SJSA1 (cell line): Measurements from ENCODE around the gene CAST. TPM values are rescaled to one million over a fixed set of nuclear protein-coding genes. Genes with fewer than 3 reads are reported as not detected.

ENCODE experiments used
- DNase-seq, 2 experiments: peaks; one replicate each; pipeline ENCODE4 v3.0.0-alpha.2; 2015 to 2020; ENCODE audit warnings: low spot score in 2 of 2, low read depth in 1 of 2
- H3K27ac ChIP-seq: fragments of 250-450 bp; sonication (Bioruptor Pico); 2 replicates; pipeline ENCODE4 v1.5.1; 2020; ENCODE audit warnings: mild to moderate bottlenecking, moderate library complexity
- H3K27me3 ChIP-seq: fragments of 250-450 bp; sonication (Bioruptor Pico); replicated peaks from 2 replicates; pipeline ENCODE4 v1.5.1; 2020; ENCODE audit warnings: mild to moderate bottlenecking, moderate library complexity
- H3K36me3 ChIP-seq: fragments of 250-450 bp; sonication (Bioruptor Pico); 2 replicates; pipeline ENCODE4 v1.5.1; 2020; ENCODE audit warnings: mild to moderate bottlenecking
- H3K4me1 ChIP-seq: fragments of 250-450 bp; sonication (Bioruptor Pico); replicated peaks from 2 replicates; pipeline ENCODE4 v1.6.1; 2021; ENCODE audit warnings: mild to moderate bottlenecking
- H3K4me3 ChIP-seq: fragments of 250-450 bp; sonication (Bioruptor Pico); 2 replicates; pipeline ENCODE4 v1.5.1; 2020; ENCODE audit warnings: mild to moderate bottlenecking
- H3K9me3 ChIP-seq: fragments of 250-450 bp; sonication (Bioruptor Pico); replicated peaks from 2 replicates; pipeline ENCODE4 v1.5.1; 2020; ENCODE audit warnings: mild to moderate bottlenecking
- total RNA-seq: library from RNA; depleted of rRNA; stranded (reverse); fragments of >200 nt; shearing (Covaris generic); gene quantifications from 2 replicates; pipeline ENCODE4 v1.2.3, GENCODE V29; 2014

The CAST gene
- total RNA-seq, 1 experiment from 2014 or later = 234 TPM

- no peak for DNase-seq
Observed at GRCh38 chr5:96716007-96716406, 53.8 kb downstream of the CAST start.

DNA sequence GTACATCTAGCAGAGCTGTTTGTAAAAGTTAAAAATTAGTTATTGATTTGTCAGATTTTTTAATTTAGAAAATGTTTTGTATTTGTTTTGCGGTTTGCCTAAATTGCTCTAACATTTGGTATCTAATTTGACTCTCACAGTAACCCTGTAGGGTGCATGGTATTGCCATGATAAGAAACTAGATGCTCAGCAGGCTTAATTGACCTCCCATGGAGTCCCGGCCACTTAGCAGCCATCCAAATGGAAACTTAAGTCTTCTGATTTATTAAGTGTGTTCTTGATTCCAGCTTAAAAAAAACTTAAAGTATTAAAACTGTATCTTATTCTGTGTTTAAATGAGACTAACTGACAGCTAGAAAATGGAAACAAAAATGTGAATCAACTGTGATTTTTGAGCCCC is 54.5 kb downstream of the CAST start:
- Histone ChIP-seq H3K27ac (no peak overlapping the region), H3K36me3 (peaks cover 39% of the 10 kb centered on the region), H3K4me1 (peaks cover 4% of the 10 kb centered on the region; the same call in 1 of the 2 replicates), H3K9me3 (no peaks in the 10 kb centered on the region), H3K4me3 (no peak overlapping the region), H3K27me3 (no peaks in the 10 kb centered on the region)
- DNase-seq = no peak

More at GRCh38 chr5:96716007-96716406, 53.8 kb downstream of the CAST start:
- Histone ChIP-seq H3K36me3 (peaks cover 36% of the 10 kb centered on the region), H3K4me3 (no peak overlapping the region), H3K4me1 (peaks cover 4% of the 10 kb centered on the region; the same call in 1 of the 2 replicates), H3K27me3 (no peaks in the 10 kb centered on the region), H3K9me3 (no peaks in the 10 kb centered on the region), H3K27ac (no peak overlapping the region)

DNA sequence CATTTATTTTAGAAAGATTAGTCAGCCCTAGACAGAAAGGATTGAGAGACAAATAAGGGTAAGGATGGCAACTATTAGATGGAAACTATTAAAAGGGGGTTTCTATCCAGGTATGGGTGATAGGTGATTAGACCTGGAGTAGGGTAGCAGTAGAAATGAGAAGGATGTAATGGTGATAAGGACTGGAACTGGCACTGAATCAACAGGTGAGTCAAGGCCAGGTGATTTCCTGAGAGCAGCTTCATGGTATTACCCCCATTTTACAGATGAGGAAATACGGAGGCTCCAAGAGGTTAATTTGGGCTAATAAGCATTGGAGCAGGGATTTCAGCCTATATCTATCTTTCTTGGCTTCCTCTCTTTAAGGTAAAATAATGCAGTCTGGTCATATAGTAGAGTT is 55.7 kb downstream of the CAST start:
- Histone ChIP-seq H3K27ac (no peak overlapping the region), H3K36me3 (peaks cover 48% of the 10 kb centered on the region), H3K9me3 (no peaks in the 10 kb centered on the region), H3K4me1 (peaks cover 4% of the 10 kb centered on the region; the same call in 1 of the 2 replicates), H3K4me3 (no peak overlapping the region), H3K27me3 (no peaks in the 10 kb centered on the region)
- DNase-seq = no peak

DNA sequence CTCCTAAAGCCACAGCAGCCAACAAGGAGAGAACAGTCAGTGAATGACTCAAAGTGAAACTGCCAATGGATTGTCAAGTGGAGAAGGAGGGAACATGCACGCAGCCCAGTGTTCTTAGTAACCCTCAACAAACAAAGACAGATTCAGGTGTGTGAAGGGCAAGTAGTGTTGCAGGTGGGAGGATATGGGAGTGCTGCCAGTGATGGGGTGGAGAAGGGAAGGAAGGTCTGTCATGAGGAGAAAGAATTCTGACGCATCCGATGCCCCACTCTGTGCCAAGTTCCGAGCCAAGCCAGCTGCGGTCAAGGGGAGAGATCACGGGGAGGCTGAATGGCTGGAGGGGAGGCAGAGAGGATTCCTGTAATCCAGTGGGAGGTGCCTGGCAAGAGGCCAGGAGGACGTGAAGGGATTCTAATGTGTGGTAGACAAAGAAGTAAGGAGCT is 56.5 kb downstream of the CAST start:
- Histone ChIP-seq H3K27ac (no peak overlapping the region), H3K9me3 (no peaks in the 10 kb centered on the region), H3K36me3 (peaks cover 49% of the 10 kb centered on the region), H3K4me3 (no peak overlapping the region), H3K4me1 (peaks cover 4% of the 10 kb centered on the region; the same call in 1 of the 2 replicates), H3K27me3 (no peaks in the 10 kb centered on the region)
- peak in 1 of 2 experiments; percentile 49 for DNase-seq

GRCh38 chr5:96720408-96720807 is 58.2 kb downstream of the CAST start:
- no peaks in the 10 kb centered on the region for H3K27me3 ChIP-seq
- H3K4me1 ChIP-seq = no peaks in the 10 kb centered on the region
- H3K36me3 ChIP-seq = peaks cover 48% of the 10 kb centered on the region
- no peak for DNase-seq
- H3K4me3 ChIP-seq = no peak overlapping the region
- no peaks in the 10 kb centered on the region for H3K9me3 ChIP-seq
- H3K27ac ChIP-seq = no peak overlapping the region

- no peaks in the 10 kb centered on the region for H3K27me3 ChIP-seq
- no peak overlapping the region for H3K4me3 ChIP-seq
- no peaks in the 10 kb centered on the region for H3K4me1 ChIP-seq
- H3K27ac ChIP-seq = no peak overlapping the region
- DNase-seq = no peak
- no peaks in the 10 kb centered on the region for H3K9me3 ChIP-seq
- peaks cover 43% of the 10 kb centered on the region for H3K36me3 ChIP-seq
Observed at GRCh38 chr5:96721351-96721977, 59.3 kb downstream of the CAST start.

GRCh38 chr5:96725257-96725656 is 63.1 kb downstream of the CAST start:
- Histone ChIP-seq H3K4me1 (no peaks in the 10 kb centered on the region), H3K36me3 (peaks cover 51% of the 10 kb centered on the region), H3K27me3 (no peaks in the 10 kb centered on the region), H3K9me3 (no peaks in the 10 kb centered on the region), H3K27ac (no peak overlapping the region), H3K4me3 (no peak overlapping the region)
- no peak for DNase-seq

GRCh38 chr5:96726802-96727201 is 64.6 kb downstream of the CAST start:
- Histone ChIP-seq H3K4me1 (no peaks in the 10 kb centered on the region), H3K27ac (no peak overlapping the region), H3K27me3 (no peaks in the 10 kb centered on the region), H3K9me3 (no peaks in the 10 kb centered on the region), H3K4me3 (no peak overlapping the region), H3K36me3 (peaks cover 54% of the 10 kb centered on the region)
- no peak for DNase-seq

GRCh38 chr5:96729156-96729555 is 67.0 kb downstream of the CAST start:
- no peak overlapping the region for H3K4me3 ChIP-seq
- H3K27ac ChIP-seq = no peak overlapping the region
- no peaks in the 10 kb centered on the region for H3K9me3 ChIP-seq
- H3K27me3 ChIP-seq = no peaks in the 10 kb centered on the region
- DNase-seq = no peak
- H3K4me1 ChIP-seq = no peaks in the 10 kb centered on the region
- peaks cover 56% of the 10 kb centered on the region for H3K36me3 ChIP-seq

GRCh38 chr5:96730586-96730985 is 68.4 kb downstream of the CAST start:
- no peak for DNase-seq
- Histone ChIP-seq H3K4me1 (no peaks in the 10 kb centered on the region), H3K27me3 (no peaks in the 10 kb centered on the region), H3K36me3 (peaks cover 61% of the 10 kb centered on the region), H3K9me3 (no peaks in the 10 kb centered on the region), H3K27ac (no peak overlapping the region), H3K4me3 (no peak overlapping the region)

- Histone ChIP-seq H3K4me1 (no peaks in the 10 kb centered on the region), H3K27me3 (no peaks in the 10 kb centered on the region), H3K9me3 (no peaks in the 10 kb centered on the region), H3K36me3 (peaks cover 69% of the 10 kb centered on the region), H3K4me3 (no peak overlapping the region), H3K27ac (no peak overlapping the region)
- DNase-seq = no peak
Observed at GRCh38 chr5:96733771-96734500, 71.8 kb downstream of the CAST start.

- Histone ChIP-seq H3K27ac (no peak overlapping the region), H3K9me3 (no peaks in the 10 kb centered on the region), H3K36me3 (peaks cover 72% of the 10 kb centered on the region), H3K4me1 (no peaks in the 10 kb centered on the region), H3K4me3 (no peak overlapping the region), H3K27me3 (no peaks in the 10 kb centered on the region)
- no peak for DNase-seq
Observed at GRCh38 chr5:96734871-96735325, 72.7 kb downstream of the CAST start.

GRCh38 chr5:96736937-96737336 is 74.8 kb downstream of the CAST start:
- Histone ChIP-seq H3K36me3 (peaks cover 79% of the 10 kb centered on the region), H3K4me3 (no peak overlapping the region), H3K27me3 (no peaks in the 10 kb centered on the region), H3K4me1 (no peaks in the 10 kb centered on the region), H3K27ac (no peak overlapping the region), H3K9me3 (no peaks in the 10 kb centered on the region)
- DNase-seq = no peak

GRCh38 chr5:96741106-96741505 is 78.9 kb downstream of the CAST start:
- Histone ChIP-seq H3K4me3 (no peak overlapping the region), H3K4me1 (no peaks in the 10 kb centered on the region; the same call in 1 of the 2 replicates), H3K36me3 (peaks cover 91% of the 10 kb centered on the region), H3K27ac (no peak overlapping the region), H3K9me3 (no peaks in the 10 kb centered on the region), H3K27me3 (no peaks in the 10 kb centered on the region)
- no peak for DNase-seq
